ENCODE measurements around the gene OMA1. TPM values are rescaled to one million over a fixed set of nuclear protein-coding genes. Genes with fewer than 3 reads are reported as not detected.

OMA1 gene
- polyA plus RNA-seq, 3 donors, result 11.2 to 24.5 (median 15.3) TPM

- intact Hi-C loops (cut with micrococcal nuclease), result no loop called here
- H3K27ac ChIP-seq (ENCODE audit: low read depth in 1 of 2, low read length in 2 of 2), result no peak overlapping the region
Measured at GRCh38 chr1:58456470-58456869, 90.1 kb downstream of the OMA1 start.

GRCh38 chr1:58454807-58455206 lies 91.7 kb downstream of the OMA1 start:
- Mint-ChIP-seq H3K4me3 (no peak overlapping the region), H3K4me1 (no peaks in the 10 kb centered on the region), H3K27ac (no peak overlapping the region), H3K9me3 (peaks cover 0 to 5% (median 2%) of the 10 kb centered on the region in 7 donors), H3K36me3 (no peaks in the 10 kb centered on the region), H3K27me3 (ENCODE audit: low read depth in 3 of 3) (peaks cover 0 to 2% (median 0%) of the 10 kb centered on the region in 3 donors)
- WGBS (ENCODE audit: insufficient coverage), result 83% methylated on average over 1 of the region's 6 CpGs
- H4K20me1 ChIP-seq (ENCODE audit: insufficient read depth, low read length), result no peaks in the 10 kb centered on the region
- H3K79me2 ChIP-seq (ENCODE audit: insufficient read depth, low read length), result no peaks in the 10 kb centered on the region
- intact Hi-C loops (cut with micrococcal nuclease), result no loop called here
- no peaks in the 10 kb centered on the region for H3K27me3 ChIP-seq (ENCODE audit: control insufficient read depth in 2 of 2, insufficient read depth in 2 of 2, low read length in 2 of 2)
- no peak overlapping the region for H3K9ac ChIP-seq (ENCODE audit: insufficient read depth, low read length, poor library complexity, severe bottlenecking)
- H3K4me1 ChIP-seq (ENCODE audit: control insufficient read depth in 1 of 2, insufficient read depth in 2 of 2, low read length in 2 of 2), result no peaks in the 10 kb centered on the region
- H3K4me3 ChIP-seq (replicated peaks in 1 of 3; ENCODE audit: low read depth in 2 of 3, low read length in 3 of 3), result no peak overlapping the region
- no peak for DNase-seq
- no peaks in the 10 kb centered on the region for H3K36me3 ChIP-seq (replicated peaks in 1 of 2; ENCODE audit: control insufficient read depth in 1 of 2, insufficient read depth in 2 of 2, low read length in 2 of 2)
- H2AFZ ChIP-seq (ENCODE audit: insufficient read depth, low read depth, low read length, poor library complexity, severe bottlenecking), result no peak overlapping the region
- no peak overlapping the region for H3K4me2 ChIP-seq (replicated peaks; ENCODE audit: extremely low read depth, low read length, poor library complexity, severe bottlenecking)
- H3K27ac ChIP-seq (ENCODE audit: low read depth in 1 of 2, low read length in 2 of 2), result no peak overlapping the region
- peaks cover 0 to 2% of the 10 kb centered on the region in 2 donors for H3K9me3 ChIP-seq (replicated peaks in 1 of 2; ENCODE audit: control insufficient read depth in 1 of 2, insufficient read depth in 1 of 2, low read length in 2 of 2)
- TF ChIP-seq CTCF (IDR thresholded peaks at IDR 0.05), result no peak

More at GRCh38 chr1:58456470-58456869, 90.1 kb downstream of the OMA1 start:
- no CpG with 5 or more reads among the region's 3 CpGs for WGBS (ENCODE audit: insufficient coverage)
- Histone ChIP-seq H3K4me3 (replicated peaks in 1 of 3; ENCODE audit: low read depth in 2 of 3, low read length in 3 of 3) (no peak overlapping the region), H3K9me3 (replicated peaks in 1 of 2; ENCODE audit: control insufficient read depth in 1 of 2, insufficient read depth in 1 of 2, low read length in 2 of 2) (peaks cover 0 to 3% of the 10 kb centered on the region in 2 donors), H2AFZ (ENCODE audit: insufficient read depth, low read depth, low read length, poor library complexity, severe bottlenecking) (no peak overlapping the region), H3K79me2 (ENCODE audit: insufficient read depth, low read length) (no peaks in the 10 kb centered on the region), H3K36me3 (replicated peaks in 1 of 2; ENCODE audit: control insufficient read depth in 1 of 2, insufficient read depth in 2 of 2, low read length in 2 of 2) (no peaks in the 10 kb centered on the region), H3K4me1 (ENCODE audit: control insufficient read depth in 1 of 2, insufficient read depth in 2 of 2, low read length in 2 of 2) (no peaks in the 10 kb centered on the region), H3K9ac (ENCODE audit: insufficient read depth, low read length, poor library complexity, severe bottlenecking) (no peak overlapping the region), H3K27me3 (ENCODE audit: control insufficient read depth in 2 of 2, insufficient read depth in 2 of 2, low read length in 2 of 2) (no peaks in the 10 kb centered on the region), H4K20me1 (ENCODE audit: insufficient read depth, low read length) (no peaks in the 10 kb centered on the region), H3K4me2 (replicated peaks; ENCODE audit: extremely low read depth, low read length, poor library complexity, severe bottlenecking) (no peak overlapping the region)
- no peak overlapping the region for H3K4me3 Mint-ChIP-seq
- peaks cover 0 to 2% (median 0%) of the 10 kb centered on the region in 3 donors for H3K27me3 Mint-ChIP-seq (ENCODE audit: low read depth in 3 of 3)
- peak overlapping the region in 1 of 7 donors; percentile 82 for H3K27ac Mint-ChIP-seq
- DNase-seq, result no peak
- H3K9me3 Mint-ChIP-seq, result peaks cover 0 to 5% (median 2%) of the 10 kb centered on the region in 7 donors
- H3K36me3 Mint-ChIP-seq, result no peaks in the 10 kb centered on the region
- no peak for TF ChIP-seq CTCF (IDR thresholded peaks at IDR 0.05)
- no peaks in the 10 kb centered on the region for H3K4me1 Mint-ChIP-seq
